ENCODE results near the gene ZFP36L1. TPM values are rescaled to one million over a fixed set of nuclear protein-coding genes. Genes with fewer than 3 reads are reported as not detected.

Gene ZFP36L1
- total and polyA plus RNA-seq, 2 of the 13 experiments (the other 11 are each of a cell fraction or from before 2014, with no cell fraction given), result 7.4 to 10.2 TPM

- TF ChIP-seq SNAPC4 (CRISPR knock-in tag; IDR thresholded peaks at IDR 0.05) (no peak), ZNF614 (CRISPR knock-in tag; IDR thresholded peaks at IDR 0.05; ENCODE audit: borderline replicate concordance) (no peak; the same call in 1 of the 2 replicates), RNF2 (conservative IDR thresholded peaks at IDR 0.05; ENCODE audit: low read depth) (no peak), ZGPAT (CRISPR knock-in tag; IDR thresholded peaks at IDR 0.05) (peak; percentile 45), KLF6 (CRISPR knock-in tag; IDR thresholded peaks at IDR 0.05) (no peak), RARG (CRISPR knock-in tag; IDR thresholded peaks at IDR 0.05; ENCODE audit: low read depth) (no peak), MEF2D (CRISPR knock-in tag; IDR thresholded peaks at IDR 0.05) (no peak; the same call in 1 of the 2 replicates), SAFB2 (CRISPR knock-in tag; IDR thresholded peaks at IDR 0.05; ENCODE audit: borderline replicate concordance, low read depth) (peak; percentile 56; the same call in 1 of the 2 replicates), ZNF44 (CRISPR knock-in tag; IDR thresholded peaks at IDR 0.05) (no peak), PAXIP1 (CRISPR knock-in tag; conservative IDR thresholded peaks at IDR 0.05) (no peak; the same call in 1 of the 2 replicates), MYNN (CRISPR knock-in tag; IDR thresholded peaks at IDR 0.05; ENCODE audit: low read depth) (no peak), THAP11 (CRISPR knock-in tag; IDR thresholded peaks at IDR 0.05) (peak; percentile 53), THAP9 (CRISPR knock-in tag; IDR thresholded peaks at IDR 0.05; ENCODE audit: borderline replicate concordance) (no peak), ZNF772 (CRISPR knock-in tag; IDR thresholded peaks at IDR 0.05) (no peak), SMAD3 (CRISPR knock-in tag; IDR thresholded peaks at IDR 0.05) (peak; percentile 19; the same call in 1 of the 2 replicates), ZFX (CRISPR knock-in tag; IDR thresholded peaks at IDR 0.05; ENCODE audit: low read depth) (peak; percentile 71)
Measured at GRCh38 chr14:68794130-68794850, 1.4 kb upstream of the ZFP36L1 start (continued).

Data from HepG2 (cell line).